WTC11 (cell line): ENCODE measurements around the gene SPINK1. TPM values are rescaled to one million over a fixed set of nuclear protein-coding genes. Genes with fewer than 3 reads are reported as not detected.
A peak's percentile ranks its signal among the peaks of the same experiment; 100 is the strongest.

ENCODE experiments used
- ATAC-seq: fragments of 200-7000 bp; cut with Tn5 transposase; 2 replicates; pipeline ENCODE4 v1.10.0; 2021; ENCODE audit warnings: mild to moderate bottlenecking, moderate library complexity
- CTCF ChIA-PET: fragments of 300-600 bp; sonication (Branson Sonifier 250); formaldehyde crosslinking; loops from one replicate; lab custom pipeline; 2021; ENCODE audit warnings: antibody characterized with exemption; lab: Charles Lee
- POLR2A ChIA-PET: fragments of 350-600 bp; sonication (Branson Sonifier 250); formaldehyde crosslinking; loops from one replicate; lab custom pipeline; 2021; ENCODE audit warnings: antibody characterized with exemption; lab: Charles Lee
- DNase-seq: peaks from one replicate; pipeline ENCODE4 v3.0.0; 2021; ENCODE audit warnings: low spot score
- H3K27ac Mint-ChIP-seq: 2 replicates; pipeline ENCODE4 v1.8.0; 2021; ENCODE audit warnings: mixed read lengths
- H3K27me3 Mint-ChIP-seq: 2 replicates; pipeline ENCODE4 v1.8.0; 2021; ENCODE audit warnings: low read depth, mild to moderate bottlenecking, moderate library complexity, mixed read lengths
- H3K36me3 Mint-ChIP-seq: 2 replicates; pipeline ENCODE4 v1.8.0; 2021; ENCODE audit warnings: mixed read lengths
- H3K4me1 Mint-ChIP-seq: 2 replicates; pipeline ENCODE4 v1.8.0; 2022; ENCODE audit warnings: mixed read lengths
- H3K4me3 Mint-ChIP-seq: 2 replicates; pipeline ENCODE4 v1.8.0; 2021; ENCODE audit warnings: mild to moderate bottlenecking, moderate library complexity, mixed read lengths
- H3K9me3 Mint-ChIP-seq: 2 replicates; pipeline ENCODE4 v1.8.0; 2021; ENCODE audit warnings: mixed read lengths
- ATF1 ChIP-seq: sonication (generic); formaldehyde crosslinking; IDR thresholded peaks from 2 replicates; pipeline ENCODE4 v1.8.1; 2023; ENCODE audit warnings: mild to moderate bottlenecking, moderate library complexity, missing genetic modification reagents
- FOXK1 ChIP-seq: sonication (generic); formaldehyde crosslinking; IDR thresholded peaks from 2 replicates; pipeline ENCODE4 v1.8.0; 2022; ENCODE audit warnings: mild to moderate bottlenecking, moderate library complexity, missing genetic modification reagents
- GTF2I ChIP-seq: fragments of 250-450 bp; sonication (Bioruptor Pico); conservative IDR thresholded peaks from 2 replicates; pipeline ENCODE4 v1.4.0; 2021; ENCODE audit warnings: mild to moderate bottlenecking
- JAZF1 ChIP-seq: fragments of 250-450 bp; sonication (Bioruptor Pico); IDR thresholded peaks from 2 replicates; pipeline ENCODE4 v1.9.0; 2021; ENCODE audit warnings: moderate library complexity, mild to moderate bottlenecking, inconsistent platforms
- JUN ChIP-seq: sonication (generic); formaldehyde crosslinking; IDR thresholded peaks from 2 replicates; pipeline ENCODE4 v1.8.0; 2023; ENCODE audit warnings: mild to moderate bottlenecking, missing genetic modification reagents
- NFYB ChIP-seq: sonication (generic); formaldehyde crosslinking; conservative IDR thresholded peaks from 2 replicates; pipeline ENCODE4 v1.8.0; 2022; ENCODE audit warnings: low read depth, missing genetic modification reagents
- RELA ChIP-seq: sonication (generic); formaldehyde crosslinking; IDR thresholded peaks from 2 replicates; pipeline ENCODE4 v1.8.1; 2022; ENCODE audit warnings: missing genetic modification reagents, mild to moderate bottlenecking, borderline replicate concordance
- SOX15 ChIP-seq: fragments of 250-450 bp; sonication (Bioruptor Pico); IDR thresholded peaks from 2 replicates; pipeline ENCODE4 v1.9.0; 2021; ENCODE audit warnings: mild to moderate bottlenecking
- TEAD1 ChIP-seq: sonication (generic); formaldehyde crosslinking; IDR thresholded peaks from 2 replicates; pipeline ENCODE4 v1.8.0; 2022; ENCODE audit warnings: mild to moderate bottlenecking, missing genetic modification reagents
- TP53 ChIP-seq: sonication (generic); formaldehyde crosslinking; IDR thresholded peaks from 2 replicates; pipeline ENCODE4 v1.8.1; 2023; ENCODE audit warnings: mild to moderate bottlenecking, missing genetic modification reagents
- ZNF138 ChIP-seq: sonication (generic); formaldehyde crosslinking; conservative IDR thresholded peaks from 2 replicates; pipeline ENCODE4 v1.8.1; 2022; ENCODE audit warnings: mild to moderate bottlenecking, moderate library complexity, missing genetic modification reagents
- ZNF232 ChIP-seq: sonication (generic); formaldehyde crosslinking; IDR thresholded peaks from 2 replicates; pipeline ENCODE4 v1.8.0; 2022; ENCODE audit warnings: mild to moderate bottlenecking, missing genetic modification reagents
- total RNA-seq: library from RNA; stranded (reverse); gene quantifications from 3 replicates; pipeline ENCODE4 v1.2.3, GENCODE V29; 2021
- TF ChIP-seq, protein P1 (sequence below): fragments of 250-450 bp; sonication (Bioruptor Pico); IDR thresholded peaks from 2 replicates; pipeline ENCODE4 v1.8.0; 2021; ENCODE audit warnings: mild to moderate bottlenecking
- TF ChIP-seq, protein P2 (sequence below): sonication (generic); formaldehyde crosslinking; IDR thresholded peaks from 2 replicates; pipeline ENCODE4 v1.8.0; 2023; ENCODE audit warnings: missing genetic modification reagents, mild to moderate bottlenecking, borderline replicate concordance
- TF ChIP-seq, protein P3 (sequence below): sonication (generic); formaldehyde crosslinking; IDR thresholded peaks from 2 replicates; pipeline ENCODE4 v1.8.0; 2022; ENCODE audit warnings: mild to moderate bottlenecking, missing genetic modification reagents
- TF ChIP-seq, protein P4 (sequence below): fragments of 250-450 bp; sonication (Bioruptor Pico); IDR thresholded peaks from 2 replicates; pipeline ENCODE4 v1.9.0; 2021; ENCODE audit warnings: moderate library complexity, mild to moderate bottlenecking, inconsistent platforms, borderline replicate concordance
- TF ChIP-seq, protein P5 (sequence below): sonication (generic); formaldehyde crosslinking; IDR thresholded peaks from 2 replicates; pipeline ENCODE4 v1.8.1; 2023; ENCODE audit warnings: mild to moderate bottlenecking, missing genetic modification reagents, moderate library complexity
- TF ChIP-seq, protein P6 (sequence below): sonication (generic); formaldehyde crosslinking; IDR thresholded peaks from 2 replicates; pipeline ENCODE4 v1.8.0; 2022; ENCODE audit warnings: missing genetic modification reagents
- TF ChIP-seq, protein P7 (sequence below): sonication (generic); formaldehyde crosslinking; IDR thresholded peaks from 2 replicates; pipeline ENCODE4 v1.8.1; 2023; ENCODE audit warnings: mild to moderate bottlenecking, missing genetic modification reagents

The SPINK1 gene
- total RNA-seq, 1 experiment from 2014 or later, result 5.4 TPM

DNA sequence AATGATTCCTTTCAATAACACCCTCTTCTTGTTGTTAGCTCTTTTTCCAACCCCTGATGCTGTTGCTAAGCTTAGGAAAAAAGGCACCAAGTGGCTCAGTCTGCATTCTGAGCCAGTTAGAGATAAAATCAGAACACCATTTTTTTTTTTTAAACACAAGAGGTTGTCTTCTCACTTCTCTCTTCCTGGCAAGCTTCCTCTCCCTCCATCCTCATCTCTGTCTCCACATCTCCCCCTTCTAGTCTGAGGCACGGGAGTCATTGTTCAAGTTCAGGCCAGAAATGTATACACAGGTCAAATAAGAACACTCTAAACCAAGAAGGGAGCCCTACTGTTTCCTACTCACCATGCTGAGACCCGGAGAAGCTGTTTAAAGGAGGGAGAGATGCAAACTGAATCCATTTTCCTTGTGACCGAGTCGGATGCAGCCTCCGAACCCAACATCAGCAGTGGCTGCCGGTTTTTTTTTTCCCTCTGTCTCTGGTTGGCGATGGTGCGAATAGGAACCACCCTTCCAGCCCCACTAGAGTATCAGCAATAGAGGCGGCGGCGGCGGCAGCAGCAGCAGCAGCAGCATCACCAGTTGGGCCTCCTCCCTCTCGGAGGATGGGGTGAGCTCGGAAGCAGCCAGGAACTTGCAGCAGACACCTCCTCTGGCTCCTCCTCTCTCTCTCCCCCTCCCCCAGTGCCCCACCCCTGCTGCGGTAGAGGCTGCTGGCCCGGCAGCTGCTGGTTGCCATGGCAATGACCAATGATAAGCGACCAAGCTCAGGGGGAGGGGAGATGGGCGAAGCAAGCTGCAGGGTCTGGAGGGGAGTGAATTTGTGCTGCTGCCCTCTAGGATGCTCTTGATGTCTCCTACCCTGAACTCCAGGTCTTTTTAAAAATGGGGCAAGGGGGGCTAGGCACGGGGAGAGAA lies 49.1 kb downstream of the SPINK1 start, which contains the start of gene JAKMIP2:
JAKMIP2 (minus strand) TSS at position 619 of the 919 bp plus-strand sequence. CDS start 110,922 bp downstream, outside the sequence.
- Mint-ChIP-seq H3K4me3 (peak within 1 kb of the TSS; percentile 92), H3K4me1 (peaks cover 38% of the 10 kb centered on the region), H3K36me3 (peaks cover under 1% of the 10 kb centered on the region; the same call in 1 of the 2 replicates), H3K27me3 (no peaks in the 10 kb centered on the region), H3K27ac (peak within 1 kb of the TSS; percentile 99), H3K9me3 (no peaks in the 10 kb centered on the region)
- peak; percentile 97 for ATAC-seq
- peak; percentile 99 for DNase-seq
- TF ChIP-seq GTF2I (CRISPR knock-in tag), result no peak
- TF ChIP-seq, protein P1, sequence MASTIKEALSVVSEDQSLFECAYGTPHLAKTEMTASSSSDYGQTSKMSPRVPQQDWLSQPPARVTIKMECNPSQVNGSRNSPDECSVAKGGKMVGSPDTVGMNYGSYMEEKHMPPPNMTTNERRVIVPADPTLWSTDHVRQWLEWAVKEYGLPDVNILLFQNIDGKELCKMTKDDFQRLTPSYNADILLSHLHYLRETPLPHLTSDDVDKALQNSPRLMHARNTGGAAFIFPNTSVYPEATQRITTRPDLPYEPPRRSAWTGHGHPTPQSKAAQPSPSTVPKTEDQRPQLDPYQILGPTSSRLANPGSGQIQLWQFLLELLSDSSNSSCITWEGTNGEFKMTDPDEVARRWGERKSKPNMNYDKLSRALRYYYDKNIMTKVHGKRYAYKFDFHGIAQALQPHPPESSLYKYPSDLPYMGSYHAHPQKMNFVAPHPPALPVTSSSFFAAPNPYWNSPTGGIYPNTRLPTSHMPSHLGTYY (CRISPR knock-in tag), result no peak
- TF ChIP-seq ZNF232 (CRISPR knock-in tag), result 0 out of 2 replicates have a peak, but pooled peaks have one; percentile 27
- TF ChIP-seq, protein P2, sequence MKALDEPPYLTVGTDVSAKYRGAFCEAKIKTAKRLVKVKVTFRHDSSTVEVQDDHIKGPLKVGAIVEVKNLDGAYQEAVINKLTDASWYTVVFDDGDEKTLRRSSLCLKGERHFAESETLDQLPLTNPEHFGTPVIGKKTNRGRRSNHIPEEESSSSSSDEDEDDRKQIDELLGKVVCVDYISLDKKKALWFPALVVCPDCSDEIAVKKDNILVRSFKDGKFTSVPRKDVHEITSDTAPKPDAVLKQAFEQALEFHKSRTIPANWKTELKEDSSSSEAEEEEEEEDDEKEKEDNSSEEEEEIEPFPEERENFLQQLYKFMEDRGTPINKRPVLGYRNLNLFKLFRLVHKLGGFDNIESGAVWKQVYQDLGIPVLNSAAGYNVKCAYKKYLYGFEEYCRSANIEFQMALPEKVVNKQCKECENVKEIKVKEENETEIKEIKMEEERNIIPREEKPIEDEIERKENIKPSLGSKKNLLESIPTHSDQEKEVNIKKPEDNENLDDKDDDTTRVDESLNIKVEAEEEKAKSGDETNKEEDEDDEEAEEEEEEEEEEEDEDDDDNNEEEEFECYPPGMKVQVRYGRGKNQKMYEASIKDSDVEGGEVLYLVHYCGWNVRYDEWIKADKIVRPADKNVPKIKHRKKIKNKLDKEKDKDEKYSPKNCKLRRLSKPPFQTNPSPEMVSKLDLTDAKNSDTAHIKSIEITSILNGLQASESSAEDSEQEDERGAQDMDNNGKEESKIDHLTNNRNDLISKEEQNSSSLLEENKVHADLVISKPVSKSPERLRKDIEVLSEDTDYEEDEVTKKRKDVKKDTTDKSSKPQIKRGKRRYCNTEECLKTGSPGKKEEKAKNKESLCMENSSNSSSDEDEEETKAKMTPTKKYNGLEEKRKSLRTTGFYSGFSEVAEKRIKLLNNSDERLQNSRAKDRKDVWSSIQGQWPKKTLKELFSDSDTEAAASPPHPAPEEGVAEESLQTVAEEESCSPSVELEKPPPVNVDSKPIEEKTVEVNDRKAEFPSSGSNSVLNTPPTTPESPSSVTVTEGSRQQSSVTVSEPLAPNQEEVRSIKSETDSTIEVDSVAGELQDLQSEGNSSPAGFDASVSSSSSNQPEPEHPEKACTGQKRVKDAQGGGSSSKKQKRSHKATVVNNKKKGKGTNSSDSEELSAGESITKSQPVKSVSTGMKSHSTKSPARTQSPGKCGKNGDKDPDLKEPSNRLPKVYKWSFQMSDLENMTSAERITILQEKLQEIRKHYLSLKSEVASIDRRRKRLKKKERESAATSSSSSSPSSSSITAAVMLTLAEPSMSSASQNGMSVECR, result no peak; the same call in 1 of the 2 replicates
- peak; percentile 48; the same call in 1 of the 2 replicates for TF ChIP-seq TEAD1 (CRISPR knock-in tag)
- TF ChIP-seq FOXK1 (CRISPR knock-in tag), result 0 out of 2 replicates have a peak, but pooled peaks have one; percentile 14
- no peak for TF ChIP-seq RELA (CRISPR knock-in tag)
- TF ChIP-seq SOX15 (CRISPR knock-in tag), result no peak
- TF ChIP-seq, protein P3, sequence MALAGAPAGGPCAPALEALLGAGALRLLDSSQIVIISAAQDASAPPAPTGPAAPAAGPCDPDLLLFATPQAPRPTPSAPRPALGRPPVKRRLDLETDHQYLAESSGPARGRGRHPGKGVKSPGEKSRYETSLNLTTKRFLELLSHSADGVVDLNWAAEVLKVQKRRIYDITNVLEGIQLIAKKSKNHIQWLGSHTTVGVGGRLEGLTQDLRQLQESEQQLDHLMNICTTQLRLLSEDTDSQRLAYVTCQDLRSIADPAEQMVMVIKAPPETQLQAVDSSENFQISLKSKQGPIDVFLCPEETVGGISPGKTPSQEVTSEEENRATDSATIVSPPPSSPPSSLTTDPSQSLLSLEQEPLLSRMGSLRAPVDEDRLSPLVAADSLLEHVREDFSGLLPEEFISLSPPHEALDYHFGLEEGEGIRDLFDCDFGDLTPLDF (CRISPR knock-in tag), result no peak
- no peak for TF ChIP-seq ZNF138 (CRISPR knock-in tag)
- no peak for TF ChIP-seq JAZF1 (CRISPR knock-in tag)
- TF ChIP-seq, protein P4, sequence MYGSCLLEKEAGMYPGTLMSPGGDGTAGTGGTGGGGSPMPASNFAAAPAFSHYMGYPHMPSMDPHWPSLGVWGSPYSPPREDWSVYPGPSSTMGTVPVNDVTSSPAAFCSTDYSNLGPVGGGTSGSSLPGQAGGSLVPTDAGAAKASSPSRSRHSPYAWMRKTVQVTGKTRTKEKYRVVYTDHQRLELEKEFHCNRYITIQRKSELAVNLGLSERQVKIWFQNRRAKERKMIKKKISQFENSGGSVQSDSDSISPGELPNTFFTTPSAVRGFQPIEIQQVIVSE (CRISPR knock-in tag), result no peak
- TF ChIP-seq ATF1 (CRISPR knock-in tag), result no peak
- TF ChIP-seq, protein P5, sequence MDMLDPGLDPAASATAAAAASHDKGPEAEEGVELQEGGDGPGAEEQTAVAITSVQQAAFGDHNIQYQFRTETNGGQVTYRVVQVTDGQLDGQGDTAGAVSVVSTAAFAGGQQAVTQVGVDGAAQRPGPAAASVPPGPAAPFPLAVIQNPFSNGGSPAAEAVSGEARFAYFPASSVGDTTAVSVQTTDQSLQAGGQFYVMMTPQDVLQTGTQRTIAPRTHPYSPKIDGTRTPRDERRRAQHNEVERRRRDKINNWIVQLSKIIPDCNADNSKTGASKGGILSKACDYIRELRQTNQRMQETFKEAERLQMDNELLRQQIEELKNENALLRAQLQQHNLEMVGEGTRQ, result peak; percentile 18; the same call in 1 of the 2 replicates
- TF ChIP-seq, protein P6, sequence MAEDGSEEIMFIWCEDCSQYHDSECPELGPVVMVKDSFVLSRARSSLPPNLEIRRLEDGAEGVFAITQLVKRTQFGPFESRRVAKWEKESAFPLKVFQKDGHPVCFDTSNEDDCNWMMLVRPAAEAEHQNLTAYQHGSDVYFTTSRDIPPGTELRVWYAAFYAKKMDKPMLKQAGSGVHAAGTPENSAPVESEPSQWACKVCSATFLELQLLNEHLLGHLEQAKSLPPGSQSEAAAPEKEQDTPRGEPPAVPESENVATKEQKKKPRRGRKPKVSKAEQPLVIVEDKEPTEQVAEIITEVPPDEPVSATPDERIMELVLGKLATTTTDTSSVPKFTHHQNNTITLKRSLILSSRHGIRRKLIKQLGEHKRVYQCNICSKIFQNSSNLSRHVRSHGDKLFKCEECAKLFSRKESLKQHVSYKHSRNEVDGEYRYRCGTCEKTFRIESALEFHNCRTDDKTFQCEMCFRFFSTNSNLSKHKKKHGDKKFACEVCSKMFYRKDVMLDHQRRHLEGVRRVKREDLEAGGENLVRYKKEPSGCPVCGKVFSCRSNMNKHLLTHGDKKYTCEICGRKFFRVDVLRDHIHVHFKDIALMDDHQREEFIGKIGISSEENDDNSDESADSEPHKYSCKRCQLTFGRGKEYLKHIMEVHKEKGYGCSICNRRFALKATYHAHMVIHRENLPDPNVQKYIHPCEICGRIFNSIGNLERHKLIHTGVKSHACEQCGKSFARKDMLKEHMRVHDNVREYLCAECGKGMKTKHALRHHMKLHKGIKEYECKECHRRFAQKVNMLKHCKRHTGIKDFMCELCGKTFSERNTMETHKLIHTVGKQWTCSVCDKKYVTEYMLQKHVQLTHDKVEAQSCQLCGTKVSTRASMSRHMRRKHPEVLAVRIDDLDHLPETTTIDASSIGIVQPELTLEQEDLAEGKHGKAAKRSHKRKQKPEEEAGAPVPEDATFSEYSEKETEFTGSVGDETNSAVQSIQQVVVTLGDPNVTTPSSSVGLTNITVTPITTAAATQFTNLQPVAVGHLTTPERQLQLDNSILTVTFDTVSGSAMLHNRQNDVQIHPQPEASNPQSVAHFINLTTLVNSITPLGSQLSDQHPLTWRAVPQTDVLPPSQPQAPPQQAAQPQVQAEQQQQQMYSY (CRISPR knock-in tag), result peak; percentile 81
- 0 out of 2 replicates have a peak, but pooled peaks have one; percentile 17 for TF ChIP-seq TP53
- peak; percentile 39; the same call in 1 of the 2 replicates for TF ChIP-seq NFYB
- TF ChIP-seq JUN (CRISPR knock-in tag), result no peak
- TF ChIP-seq, protein P7, sequence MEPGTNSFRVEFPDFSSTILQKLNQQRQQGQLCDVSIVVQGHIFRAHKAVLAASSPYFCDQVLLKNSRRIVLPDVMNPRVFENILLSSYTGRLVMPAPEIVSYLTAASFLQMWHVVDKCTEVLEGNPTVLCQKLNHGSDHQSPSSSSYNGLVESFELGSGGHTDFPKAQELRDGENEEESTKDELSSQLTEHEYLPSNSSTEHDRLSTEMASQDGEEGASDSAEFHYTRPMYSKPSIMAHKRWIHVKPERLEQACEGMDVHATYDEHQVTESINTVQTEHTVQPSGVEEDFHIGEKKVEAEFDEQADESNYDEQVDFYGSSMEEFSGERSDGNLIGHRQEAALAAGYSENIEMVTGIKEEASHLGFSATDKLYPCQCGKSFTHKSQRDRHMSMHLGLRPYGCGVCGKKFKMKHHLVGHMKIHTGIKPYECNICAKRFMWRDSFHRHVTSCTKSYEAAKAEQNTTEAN, result no peak
- CTCF ChIA-PET, result interaction anchor here (0.6 to 1.8 kb wide), 9 partner anchors 15 to 154 kb away, joined by 3 to 9 read pairs (median 4); no protein-coding TSS in a partner anchor
- POLR2A ChIA-PET, result interaction anchor here (0.6 to 1.9 kb wide), 9 partner anchors 25 to 308 kb away, joined by 3 to 8 read pairs (median 3); no protein-coding TSS in a partner anchor
